GM19025 (cell line): ENCODE data around the gene TMBIM4.

Experiments
- ATAC-seq: cut with Tn5 transposase; IDR thresholded peaks from one replicate; pipeline ENCODE4 v1.9.1; 2021; ENCODE audit warnings: mild to moderate bottlenecking, low read depth, moderate library complexity; ENCODE audit not compliant: unreplicated experiment

Gene TMBIM4

GRCh38 chr12:66142826-66143225 is 27.0 kb downstream of the TMBIM4 start:
- ATAC-seq, result no peak

- no peak for ATAC-seq
Observed at GRCh38 chr12:66141299-66141698, 28.5 kb downstream of the TMBIM4 start.

GRCh38 chr12:66140731-66141130 is 29.1 kb downstream of the TMBIM4 start:
- ATAC-seq, result no peak

- no peak for ATAC-seq
Observed at GRCh38 chr12:66139328-66139727, 30.5 kb downstream of the TMBIM4 start.

- no peak for ATAC-seq
Observed at GRCh38 chr12:66137937-66138336, 31.9 kb downstream of the TMBIM4 start.

- no peak for ATAC-seq
Observed at GRCh38 chr12:66132408-66132807, 37.4 kb downstream of the TMBIM4 start.

GRCh38 chr12:66131067-66131688 is 38.6 kb downstream of the TMBIM4 start:
- ATAC-seq, result no peak

- peak; percentile 99 for ATAC-seq
Observed at GRCh38 chr12:66130267-66131066, 39.3 kb downstream of the TMBIM4 start, which contains the start of gene LLPH. Gene LLPH (minus strand): TSS chr12:66130750. CDS start chr12:66129106, 1,644 bp downstream.

- ATAC-seq, result no peak
Observed at GRCh38 chr12:66129934-66130266, 39.9 kb downstream of the TMBIM4 start.

- ATAC-seq, result no peak
Observed at GRCh38 chr12:66127650-66128049, 42.1 kb downstream of the TMBIM4 start.

GRCh38 chr12:66120477-66120876 is 49.3 kb downstream of the TMBIM4 start:
- no peak for ATAC-seq

- ATAC-seq, result no peak
Observed at GRCh38 chr12:66119870-66120241, 49.9 kb downstream of the TMBIM4 start.

GRCh38 chr12:66119229-66119869 is 50.4 kb downstream of the TMBIM4 start:
- ATAC-seq, result no peak

GRCh38 chr12:66118240-66118891 is 51.4 kb downstream of the TMBIM4 start:
- no peak for ATAC-seq

- no peak for ATAC-seq
Observed at GRCh38 chr12:66117242-66117641, 52.6 kb downstream of the TMBIM4 start.

- no peak for ATAC-seq
Observed at GRCh38 chr12:66115071-66115600, 54.7 kb downstream of the TMBIM4 start.

GRCh38 chr12:66113471-66113870 is 56.3 kb downstream of the TMBIM4 start:
- ATAC-seq, result no peak

GRCh38 chr12:66111605-66112004 is 58.2 kb downstream of the TMBIM4 start:
- ATAC-seq, result no peak

- no peak for ATAC-seq
Observed at GRCh38 chr12:66109056-66109455, 60.7 kb downstream of the TMBIM4 start.

GRCh38 chr12:66108386-66108785 is 61.4 kb downstream of the TMBIM4 start:
- ATAC-seq, result no peak

- peak; percentile 95 for ATAC-seq
Observed at GRCh38 chr12:66107451-66107915, 62.3 kb downstream of the TMBIM4 start.
